GM19467 (cell line): ENCODE results near the gene CCDC170.

ENCODE experiments used
- ATAC-seq: cut with Tn5 transposase; IDR thresholded peaks from one replicate; pipeline ENCODE4 v1.9.1; 2021; ENCODE audit warnings: mild to moderate bottlenecking, moderate library complexity; ENCODE audit not compliant: unreplicated experiment

Gene CCDC170

DNA sequence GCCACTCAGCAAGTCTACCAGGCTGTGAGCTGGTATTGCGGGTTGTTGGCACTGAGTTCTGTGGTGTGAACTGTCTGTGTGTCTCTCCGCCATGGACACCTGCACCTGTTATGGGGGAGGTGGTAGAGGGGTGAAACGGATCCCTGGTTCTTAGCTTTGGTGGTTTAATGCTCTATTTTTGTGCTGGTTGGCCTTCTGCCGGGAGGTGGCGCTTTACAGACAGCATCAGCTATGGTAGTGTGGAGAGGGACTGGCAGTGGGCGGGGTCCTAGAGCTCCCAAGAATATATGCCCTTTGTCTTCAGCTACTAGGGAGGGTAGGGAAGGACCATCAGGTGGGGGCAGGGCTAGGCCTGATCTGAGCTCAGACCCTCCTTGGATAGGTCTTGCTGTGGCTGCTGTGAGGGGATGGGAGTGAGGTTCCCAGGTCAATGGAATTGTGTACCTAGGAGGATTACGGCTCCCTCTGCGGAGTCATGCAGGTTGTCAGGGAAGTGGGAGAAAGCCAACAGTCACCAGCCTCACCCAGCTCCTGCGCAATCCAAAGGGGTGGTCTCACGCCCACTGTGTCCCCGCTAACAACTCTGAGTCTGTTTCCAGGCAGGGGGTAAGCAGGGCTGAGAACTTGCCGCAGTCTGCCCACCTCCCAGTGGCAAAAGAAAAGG is 154.3 kb downstream of the CCDC170 start:
- no peak for ATAC-seq

DNA sequence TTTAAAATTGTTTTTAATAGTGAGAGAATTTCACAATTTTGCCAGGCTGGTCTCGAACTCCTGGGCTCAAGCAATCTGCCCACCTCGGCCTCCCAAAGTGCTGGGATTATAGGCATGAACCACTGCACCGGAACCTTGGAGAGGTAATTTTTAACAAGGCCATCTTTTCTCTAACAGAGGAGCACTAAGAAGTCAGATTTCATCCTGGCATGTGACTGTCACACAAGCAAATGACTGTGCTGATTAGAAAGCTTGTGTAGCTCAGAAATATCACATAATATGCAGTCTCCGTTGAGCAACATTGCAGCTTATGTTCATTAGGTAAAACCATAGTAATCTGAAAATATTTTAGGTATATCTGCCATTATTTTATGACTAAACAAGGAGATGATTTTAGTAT is 156.0 kb downstream of the CCDC170 start:
- no peak for ATAC-seq

DNA sequence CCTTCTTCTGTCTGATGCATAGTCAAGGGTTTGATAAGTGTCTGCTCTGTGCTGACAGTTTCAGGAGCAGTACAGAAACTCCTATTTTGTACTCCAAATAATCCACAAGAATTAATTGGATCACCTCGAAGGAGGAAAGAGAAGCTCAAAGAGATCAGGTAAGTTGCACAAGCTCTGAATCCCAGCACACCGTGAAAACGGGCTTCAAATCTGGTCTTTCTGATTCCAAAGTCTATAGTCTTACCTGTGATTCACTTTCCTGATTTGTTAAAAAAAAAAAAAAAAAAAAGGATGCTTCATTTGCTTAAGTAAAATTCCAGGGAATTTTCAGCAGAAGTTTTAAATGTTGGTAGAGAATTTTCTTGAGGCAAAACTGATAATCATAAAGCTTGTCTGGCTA is 157.8 kb downstream of the CCDC170 start:
- no peak for ATAC-seq

DNA sequence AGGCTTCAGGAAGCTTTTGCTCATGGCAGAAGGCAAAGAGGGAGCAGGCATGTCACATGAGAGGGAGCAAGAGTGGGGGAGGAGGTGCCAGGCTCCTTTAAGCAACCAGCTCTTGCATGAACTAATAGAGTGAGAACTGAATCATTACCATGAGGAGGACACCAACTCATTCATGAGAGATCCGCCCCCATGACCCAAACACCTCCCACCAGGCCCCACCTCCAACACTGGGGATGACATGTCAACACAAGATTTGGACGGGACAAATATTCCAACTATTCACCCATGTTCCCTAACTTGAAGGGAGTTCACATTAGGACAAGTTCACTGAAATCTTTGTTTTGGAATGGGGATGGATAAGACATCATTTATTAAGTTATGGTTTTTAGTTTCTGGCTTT is 158.5 kb downstream of the CCDC170 start:
- no peak for ATAC-seq

DNA sequence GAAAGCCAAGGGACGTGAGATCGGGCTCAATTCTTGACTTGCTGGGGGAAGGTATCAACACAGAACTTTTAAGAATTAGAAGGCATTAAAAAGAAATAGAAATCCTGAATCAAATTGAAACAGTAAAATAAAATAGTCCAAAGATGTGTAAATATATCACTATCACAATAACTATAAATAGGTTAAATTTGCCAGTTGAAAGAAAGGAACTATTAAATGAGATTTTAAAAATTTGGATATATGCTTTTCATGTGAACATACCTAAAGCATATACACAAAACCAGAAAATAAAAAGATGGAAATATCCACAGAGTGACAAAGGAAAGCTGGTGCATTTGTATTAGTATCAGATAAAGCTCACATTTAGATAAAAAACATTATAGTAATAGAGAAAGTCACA is 161.3 kb downstream of the CCDC170 start:
- no peak for ATAC-seq

DNA sequence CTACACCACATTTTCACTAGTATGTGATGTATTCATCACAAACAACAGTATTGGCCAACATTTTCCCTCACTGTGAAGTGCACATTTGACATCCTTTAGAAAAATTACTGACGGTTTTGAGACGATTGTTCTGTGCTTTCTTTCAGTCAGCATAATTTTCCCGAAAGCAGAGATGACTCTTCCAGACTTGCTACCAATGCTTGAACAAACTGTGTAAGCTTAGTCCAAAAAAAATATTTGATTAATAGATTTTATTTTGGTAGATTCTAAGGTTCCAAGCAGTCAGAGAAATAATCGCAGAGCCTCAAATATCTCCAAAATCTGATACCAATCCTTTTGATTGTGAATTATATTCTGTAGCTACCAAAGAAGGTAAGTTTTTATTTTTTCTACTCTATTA is 162.6 kb downstream of the CCDC170 start:
- no peak for ATAC-seq

DNA sequence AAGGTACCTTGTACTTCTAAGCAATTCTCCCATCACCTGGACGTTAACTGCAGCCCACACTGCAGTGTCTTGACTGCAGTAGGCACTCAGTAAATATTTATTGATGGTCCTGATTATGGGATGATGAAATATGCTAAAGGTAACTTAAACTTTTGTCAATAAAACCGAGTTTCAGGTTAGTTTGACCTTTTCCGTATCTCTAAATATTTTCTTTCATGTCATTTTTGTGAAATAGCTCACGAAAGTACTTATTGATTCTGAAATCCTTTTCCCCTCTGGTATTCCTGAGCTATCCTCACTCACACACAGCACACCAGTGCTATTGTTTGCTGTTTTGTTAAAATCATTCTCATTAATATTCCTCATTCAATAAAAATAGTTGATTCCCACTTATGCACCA is 164.3 kb downstream of the CCDC170 start:
- ATAC-seq = no peak

DNA sequence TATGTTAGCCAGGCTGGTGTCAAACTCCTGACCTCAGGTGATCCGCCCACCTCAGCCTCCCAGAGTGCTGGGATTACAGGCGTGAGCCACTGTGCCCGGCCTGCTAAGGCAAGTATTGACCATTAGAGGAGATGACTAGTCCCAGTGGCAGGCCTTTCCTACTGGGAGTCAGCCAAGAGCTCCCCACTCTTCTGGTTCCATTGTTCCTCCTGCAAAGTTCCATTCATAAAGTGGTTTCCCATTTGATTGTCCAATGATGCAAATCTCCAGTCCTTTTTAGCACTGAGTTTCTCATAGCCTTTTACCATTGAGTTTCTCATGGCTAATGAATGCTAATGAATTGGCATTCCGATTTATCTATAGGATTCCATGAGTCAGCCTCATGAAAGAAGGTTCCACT is 165.4 kb downstream of the CCDC170 start:
- no peak for ATAC-seq

DNA sequence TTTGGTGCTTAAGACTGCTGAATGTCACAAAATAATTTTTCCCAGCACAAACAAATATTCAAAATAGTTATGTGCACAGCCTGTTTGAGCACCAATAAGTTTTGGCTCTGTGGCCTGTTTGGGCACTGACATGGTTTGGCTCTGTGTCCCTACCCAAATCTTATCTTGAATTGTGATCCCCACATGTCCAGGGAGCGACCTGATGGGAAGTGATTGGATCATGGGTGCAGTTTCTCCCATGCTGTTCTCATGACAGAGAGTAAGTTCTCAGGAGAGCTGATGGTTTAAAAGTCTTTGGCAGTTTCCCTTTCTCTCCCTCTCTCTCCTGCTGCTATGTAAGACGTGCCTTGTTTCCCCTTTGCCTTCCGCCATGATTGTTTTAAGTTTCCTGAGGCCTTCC is 167.7 kb downstream of the CCDC170 start:
- ATAC-seq = no peak

DNA sequence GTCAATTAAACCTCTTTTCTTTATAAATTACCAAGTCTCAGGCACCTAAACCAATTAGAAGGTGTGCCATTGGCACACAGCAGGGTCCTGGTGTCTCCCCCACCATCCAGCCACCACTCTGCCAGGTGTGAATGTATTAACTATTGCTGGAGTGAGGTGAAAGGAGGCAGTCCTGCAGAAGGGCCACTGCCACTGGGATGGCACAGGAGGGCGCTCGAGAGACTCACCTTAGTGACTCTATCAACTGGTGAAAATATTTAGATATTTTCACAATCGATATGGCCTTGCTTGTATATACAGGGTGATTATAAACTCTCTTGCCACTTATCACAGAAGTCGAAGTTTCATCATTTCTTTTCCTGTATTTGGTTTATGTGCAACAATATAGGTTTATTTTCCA is 168.1 kb downstream of the CCDC170 start:
- ATAC-seq = no peak

DNA sequence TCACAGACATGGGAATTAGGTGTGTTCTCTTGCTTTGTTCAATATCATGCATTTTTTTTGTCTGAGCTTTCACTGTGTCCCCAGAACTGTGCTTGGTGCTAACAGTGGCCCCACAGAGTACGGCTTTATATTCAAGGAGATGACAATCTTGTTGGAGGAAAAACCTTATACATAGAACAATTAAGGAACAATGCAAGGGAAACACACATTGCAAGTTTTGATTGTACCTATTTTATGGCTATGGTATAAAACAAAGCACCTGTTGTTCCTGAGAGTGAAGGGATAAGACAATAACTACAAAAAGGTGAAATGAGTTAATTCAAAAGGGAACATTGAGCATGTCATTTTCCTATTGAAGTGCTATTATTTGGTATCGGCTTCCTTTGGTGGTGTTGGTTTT is 169.7 kb downstream of the CCDC170 start:
- no peak for ATAC-seq

DNA sequence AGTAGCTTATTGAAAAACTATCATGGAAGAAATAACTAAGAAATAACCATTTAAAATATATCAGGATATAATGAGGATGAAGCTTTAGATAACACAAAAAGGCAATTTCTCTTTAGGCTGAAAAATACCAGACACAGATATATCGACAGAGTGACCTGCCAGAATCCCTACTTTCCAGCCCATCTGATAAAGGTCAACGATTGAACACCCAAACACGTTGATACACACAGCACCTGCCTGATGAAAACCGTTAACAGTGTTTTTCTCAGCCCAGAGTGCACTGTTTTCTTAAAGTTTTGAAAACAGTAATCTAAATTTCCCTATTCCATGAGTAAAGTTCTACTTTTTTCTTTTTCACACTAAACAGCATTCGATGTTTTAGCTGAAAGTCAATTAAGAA is 170.6 kb downstream of the CCDC170 start:
- no peak for ATAC-seq

DNA sequence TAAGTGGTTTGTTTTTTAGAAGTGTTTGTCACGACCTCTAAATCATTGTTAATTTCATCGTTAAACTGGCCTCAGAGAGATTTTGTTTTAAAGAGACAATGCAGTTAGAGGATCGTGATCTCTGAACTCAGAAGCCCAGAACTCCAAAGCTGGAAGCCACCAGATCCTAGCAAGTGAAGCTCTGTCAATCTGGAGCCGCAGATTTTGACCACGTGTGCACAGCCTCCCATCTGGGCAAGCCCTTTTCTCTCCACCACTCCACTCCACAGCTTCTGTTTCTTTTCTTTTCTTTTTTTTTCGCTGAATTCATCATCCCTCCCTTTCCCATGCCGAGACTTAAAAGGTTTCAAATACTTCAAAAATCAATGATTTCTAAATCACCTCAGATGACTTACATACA is 171.5 kb downstream of the CCDC170 start:
- ATAC-seq = no peak

DNA sequence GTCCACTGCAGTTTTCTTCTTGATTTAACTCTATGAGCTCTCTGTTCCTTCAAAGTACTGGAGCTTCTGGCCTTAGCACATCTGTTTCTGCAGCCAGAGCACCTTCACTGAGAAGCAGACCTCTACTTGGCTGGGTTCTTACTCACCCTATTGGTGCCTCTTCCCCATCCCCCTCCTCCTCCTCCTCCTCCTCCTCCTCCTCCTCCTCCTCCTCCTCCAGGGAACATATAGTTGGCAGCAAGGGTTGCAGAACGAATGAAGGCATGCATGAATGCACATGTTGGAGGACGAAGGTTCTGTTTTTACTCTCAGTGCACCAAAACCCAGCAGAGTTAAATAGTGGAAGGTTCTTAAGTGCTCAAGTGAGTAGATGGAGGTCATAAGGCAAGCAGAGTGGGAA is 172.7 kb downstream of the CCDC170 start:
- no peak for ATAC-seq

DNA sequence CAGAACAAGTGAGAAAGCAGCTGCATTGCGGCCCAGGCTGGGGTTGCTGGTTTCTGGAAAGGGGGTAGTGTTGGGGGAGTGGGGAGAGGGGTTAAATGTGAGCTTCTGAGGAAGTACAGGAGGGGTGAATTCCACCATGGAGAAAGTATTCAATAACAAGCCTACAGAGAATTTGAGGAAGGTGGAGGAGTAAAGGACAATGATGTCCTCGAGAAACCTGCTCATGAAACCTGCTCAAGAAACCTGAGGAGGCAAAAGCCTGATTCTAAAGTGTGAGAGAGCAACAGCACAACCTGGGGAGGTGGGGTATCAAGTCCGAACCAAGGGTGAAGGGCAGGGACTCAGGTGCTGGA is 175.4 kb downstream of the CCDC170 start:
- ATAC-seq = no peak

DNA sequence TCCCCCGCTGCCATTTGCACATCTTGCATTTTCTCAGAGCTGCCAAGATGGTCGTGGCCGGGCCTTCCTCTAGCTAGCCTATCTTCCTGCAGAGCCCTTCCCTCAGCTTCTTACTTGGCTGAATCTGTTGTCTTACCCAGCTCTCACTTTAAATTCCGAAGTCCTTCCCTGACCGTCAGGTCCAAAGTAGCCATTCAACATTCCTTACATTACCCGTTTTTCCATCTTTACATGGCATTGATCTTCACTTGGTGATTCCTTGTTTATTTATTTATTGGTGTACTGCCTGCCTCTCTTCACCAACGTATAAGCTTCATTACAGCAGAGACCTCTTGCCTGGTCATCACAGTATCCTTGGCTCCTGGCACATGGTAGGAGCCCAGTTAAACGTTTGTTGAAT is 176.3 kb downstream of the CCDC170 start:
- ATAC-seq = no peak
